K562 (cell line): ENCODE results near the gene TJP3. TPM values are rescaled to one million over a fixed set of nuclear protein-coding genes. Genes with fewer than 3 reads are reported as not detected.

Experiments used
- ATAC-seq: fragments of 200-7000 bp; cut with Tn5 transposase; 3 replicates; pipeline ENCODE4 v1.9.1; 2020; ENCODE audit warnings: moderate library complexity
- BruUV-seq: library from RNA; stranded (reverse); fragments of 400-500 nt; replicated peaks from 2 replicates; lab custom pipeline; 2021; lab: Mats Ljungman, UMichigan
- CTCF ChIA-PET: fragments of 300-600 bp; formaldehyde crosslinking; extraction: SDS; loops from one replicate; lab custom pipeline; 2021; ENCODE audit warnings: low intra/inter-chr PET ratio; lab: Yijun Ruan, JAX
- POLR2A ChIA-PET: fragments of 300-600, 350-650 bp; sonication (Branson Sonifier 250); formaldehyde crosslinking; extraction: SDS; loops from one replicate; lab custom pipeline; 2021; ENCODE audit warnings: antibody characterized with exemption, inconsistent platforms; lab: Yijun Ruan, JAX
- DNase-seq, 4 experiments: peaks; one replicate each; pipeline versions ENCODE4 v3.0.0 to v3.0.0-alpha.2; 2011 to 2018; ENCODE audit warnings: low spot score in 3 of 4, mixed read lengths in 3 of 4; ENCODE audit errors: extremely low read depth in 1 of 4
- FAIRE-seq: peaks from 2 replicates; lab custom pipeline; 2011; peaks lifted over from hg19 to GRCh38; lab: Jason Lieb, UNC
- H2AFZ ChIP-seq: 2 replicates; pipeline ENCODE4 v1.6.0; 2011; ENCODE audit warnings: low read depth, low read length, control low read depth, inconsistent platforms
- H3K27ac ChIP-seq: fragments of 200-600 bp; 3 replicates; pipeline ENCODE4 v1.8.0; 2011; ENCODE audit warnings: low read depth, mild to moderate bottlenecking, control low read depth, inconsistent platforms, low read length, moderate library complexity, mixed read lengths; ENCODE audit errors: extremely low read depth
- H3K27me3 ChIP-seq, 2 experiments: fragments of 300-600 bp in 1 of 2; 2 replicates in 1 of 2; 3 replicates in 1 of 2; pipeline versions ENCODE4 v1.6.0 to v1.8.0; 2011; ENCODE audit warnings: inconsistent platforms in 2 of 2, low read length in 2 of 2, mild to moderate bottlenecking in 1 of 2, mixed read lengths in 1 of 2, moderate library complexity in 1 of 2; ENCODE audit not compliant: control insufficient read depth in 2 of 2, insufficient read depth in 2 of 2
- H3K36me3 ChIP-seq: fragments of 300-600 bp; 3 replicates; pipeline ENCODE4 v1.8.0; 2011; ENCODE audit warnings: mild to moderate bottlenecking, low read length, inconsistent platforms; ENCODE audit not compliant: control insufficient read depth, insufficient read depth
- H3K4me1 ChIP-seq, 2 experiments: fragments of 200-600 bp in 1 of 2; replicated peaks in 1 of 2; 2 replicates in 1 of 2; 3 replicates in 1 of 2; pipeline versions ENCODE4 v1.5.1 to v1.8.0; 2011; ENCODE audit warnings: inconsistent platforms in 2 of 2, low read length in 2 of 2, mild to moderate bottlenecking in 1 of 2, mixed read lengths in 1 of 2, moderate library complexity in 1 of 2; ENCODE audit not compliant: control insufficient read depth in 2 of 2, insufficient read depth in 2 of 2
- H3K4me2 ChIP-seq: 2 replicates; pipeline ENCODE4 v1.6.1; 2011; ENCODE audit warnings: low read length, control low read depth, inconsistent platforms, mixed read lengths; ENCODE audit not compliant: insufficient read depth
- H3K4me3 ChIP-seq: fragments of 200-600 bp; sonication (generic), shearing (Covaris generic); 2 replicates; pipeline ENCODE4 v1.5.1; 2016; ENCODE audit warnings: control low read depth, inconsistent platforms
- H3K79me2 ChIP-seq: fragments of 200-600 bp; 3 replicates; pipeline ENCODE4 v1.8.0; 2011; ENCODE audit warnings: low read length, inconsistent platforms; ENCODE audit not compliant: control insufficient read depth, insufficient read depth
- H3K9ac ChIP-seq, 2 experiments: 2 replicates each; pipeline versions ENCODE4 v1.6.0 to v1.6.1; 2011; ENCODE audit warnings: low read depth in 2 of 2, low read length in 2 of 2, control low read depth in 1 of 2, inconsistent platforms in 1 of 2, mild to moderate bottlenecking in 1 of 2, mixed read lengths in 1 of 2; ENCODE audit not compliant: insufficient read depth in 1 of 2
- H3K9me1 ChIP-seq: one replicate; pipeline ENCODE4 v1.6.0; 2011; ENCODE audit warnings: inconsistent platforms, mild to moderate bottlenecking, low read length, moderate library complexity; ENCODE audit not compliant: control insufficient read depth, insufficient read depth
- H3K9me3 ChIP-seq: replicated peaks from 2 replicates; pipeline ENCODE4 v1.5.1; 2011; ENCODE audit warnings: low read depth, low read length, inconsistent platforms; ENCODE audit not compliant: control insufficient read depth, insufficient read depth
- H4K20me1 ChIP-seq: replicated peaks from 2 replicates; pipeline ENCODE4 v1.6.1; 2011; ENCODE audit warnings: low read length, inconsistent platforms, mixed read lengths; ENCODE audit not compliant: control insufficient read depth, insufficient read depth
- CBFA2T2 ChIP-seq: fragments of 450-650 bp; conservative IDR thresholded peaks from 2 replicates; pipeline ENCODE4 v1.6.1; 2017; ENCODE audit warnings: mild to moderate bottlenecking
- FOXM1 ChIP-seq, 2 experiments: fragments of 450-650 bp in 1 of 2; sonication (generic) in 1 of 2; formaldehyde crosslinking in 1 of 2; IDR thresholded peaks; 2 replicates each; pipeline versions ENCODE4 v1.6.1 to v1.9.0; 2017 to 2022; ENCODE audit warnings: low read depth in 2 of 2, mild to moderate bottlenecking in 2 of 2, missing genetic modification reagents in 1 of 2, moderate library complexity in 1 of 2
- GTF2A2 ChIP-seq: IDR thresholded peaks from 2 replicates; pipeline ENCODE4 v1.6.1; 2016; ENCODE audit warnings: mild to moderate bottlenecking, missing genetic modification characterization, missing compliant biosample characterization
- ZBTB7A ChIP-seq: IDR thresholded peaks from 2 replicates; pipeline ENCODE4 v1.6.1; 2011; ENCODE audit warnings: low read depth, mild to moderate bottlenecking, low read length, moderate library complexity, borderline replicate concordance; ENCODE audit not compliant: control insufficient read depth
- ZC3H8 ChIP-seq: fragments of 450-650 bp; IDR thresholded peaks from 2 replicates; pipeline ENCODE4 v1.6.1; 2017
- ZKSCAN8 ChIP-seq: fragments of 200-800 bp; sonication (Bioruptor generic); IDR thresholded peaks from 2 replicates; pipeline ENCODE4 v1.6.1; 2016; ENCODE audit warnings: missing genetic modification characterization, missing compliant biosample characterization
- WGBS: fragments of 100-300 bp; shearing (Covaris generic); methylation state at CpG from one replicate; pipeline ENCODE4 v1.1.6; 2016; ENCODE audit warnings: low coverage, mixed read lengths; ENCODE audit not compliant: insufficient coverage; ENCODE audit errors: missing lambda C conversion rate; 5-methylcytosine and 5-hydroxymethylcytosine counted together
- in situ Hi-C: fragments of 300-500 bp; cut with MboI; formaldehyde crosslinking; loops from 4 replicates; pipeline ENCODE4 v1.15.0; 2018; ENCODE audit warnings: inconsistent platforms, mixed read lengths
- intact Hi-C: fragments of 100-400 bp; cut with micrococcal nuclease; formaldehyde crosslinking; loops from 2 replicates; pipeline ENCODE4 v1.14.2; 2022
- polyA plus RNA-seq, 8 experiments: library from polyadenylated mRNA; depleted of rRNA in 4 of 8; stranded (reverse) in 5 of 8; unstranded in 3 of 8; fragments of >200 nt; fragmentation: Nextera tagmentation in 2 of 8; fragmentation: Illumina TruSeq in 1 of 8; extraction: Ambion mirVana in 2 of 8; extraction: Trizol in 1 of 8; gene quantifications; 2 replicates each; pipeline versions ENCODE4 v1.2.1 to v1.2.3, GENCODE V29; 2011 to 2014; ENCODE audit warnings: inconsistent platforms in 1 of 8, missing spikeins in 1 of 8
- total RNA-seq, 7 experiments: library from RNA; depleted of rRNA in 6 of 7; stranded (reverse); fragments of >200 nt in 6 of 7; fragmentation: Illumina TruSeq in 2 of 7; extraction: Trizol in 2 of 7; gene quantifications; 2 replicates each; pipeline versions ENCODE4 v1.2.1 to v1.2.3, GENCODE V29; 2011 to 2021; ENCODE audit warnings: low replicate concordance in 1 of 7
- TF ChIP-seq, protein P1 (sequence below): sonication (generic); formaldehyde crosslinking; IDR thresholded peaks from 2 replicates; pipeline ENCODE4 v1.9.0; 2022; ENCODE audit warnings: mild to moderate bottlenecking, missing genetic modification reagents
- TF ChIP-seq, protein P2 (sequence below): fragments of 250-450 bp; sonication (Bioruptor Pico); IDR thresholded peaks from 2 replicates; pipeline ENCODE4 v1.5.0; 2020; ENCODE audit warnings: mild to moderate bottlenecking, borderline replicate concordance

TJP3 gene
- total and polyA plus RNA-seq, 9 of the 15 experiments (the other 6 are each of a cell fraction or from before 2014, with no cell fraction given): 0.11 to 2.4 (median 0.57) TPM; not detected in 1

DNA sequence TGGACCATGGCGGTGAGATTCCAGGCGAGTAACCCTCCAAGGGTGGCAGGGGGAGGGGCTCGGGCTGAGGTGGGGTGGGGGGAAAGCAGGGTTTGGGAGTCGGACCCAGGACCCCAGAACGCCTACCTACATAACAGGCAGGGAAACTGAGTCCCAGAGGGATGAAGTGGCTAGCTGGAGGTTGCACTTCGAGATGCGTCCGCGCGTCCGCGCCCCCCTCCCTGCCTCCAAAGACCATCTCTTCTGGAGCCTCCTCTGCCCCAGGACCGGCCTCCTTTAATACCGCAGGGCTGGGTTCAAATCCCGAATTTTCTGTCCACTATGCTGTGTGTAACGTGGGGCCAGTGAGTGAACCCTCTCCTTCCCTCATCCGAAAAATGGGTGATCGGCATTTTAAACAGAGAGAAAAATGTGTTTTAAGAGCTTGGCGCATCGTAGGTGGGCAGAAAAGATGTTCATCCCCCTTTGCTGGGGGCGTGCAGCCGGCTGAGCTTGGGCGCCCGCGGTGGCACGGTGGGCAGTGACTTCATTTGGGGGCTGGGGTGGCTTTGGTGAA lies 13.8 kb downstream of the TJP3 start:
- Histone ChIP-seq H3K27me3 (no peaks in the 10 kb centered on the region), H3K4me1 (peaks cover 7 to 31% of the 10 kb centered on the region in 2 experiments; a peak in 3 of 5 replicates), H3K4me2 (peak overlapping the region; percentile 30), H3K36me3 (no peaks in the 10 kb centered on the region), H3K9me3 (no peaks in the 10 kb centered on the region), H3K9me1 (no peaks in the 10 kb centered on the region), H3K27ac (no peak overlapping the region)
- POLR2A ChIA-PET: interaction anchor here (0.6 kb wide), 1 partner anchor 1245 kb away, joined by 4 read pairs; no protein-coding TSS in a partner anchor
- intact Hi-C loops: loop anchor here (2.0 to 5.0 kb wide), 3 partner anchors 41 to 125 kb away; partner anchors contain the start of gene MRPL54
- peak in 1 of 4 experiments; percentile 3 for DNase-seq
- TF ChIP-seq CBFA2T2 (no peak), FOXM1 (IDR thresholded peaks at IDR 0.05; ENCODE audit: low read depth) (no peak), FOXM1 (CRISPR knock-in tag; IDR thresholded peaks at IDR 0.05; ENCODE audit: low read depth) (0 out of 2 replicates have a peak, but pooled peaks have one; percentile 10)
- TF ChIP-seq, all 486 proteins: peak for 1
- Histone ChIP-seq H3K9ac (peak overlapping the region in 1 of 2 experiments; percentile 43; a peak in 1 of 4 replicates), H3K79me2 (no peaks in the 10 kb centered on the region), H3K4me3 (0 out of 2 replicates have a peak overlapping the region, but pooled peaks have one; percentile 10), H4K20me1 (no peaks in the 10 kb centered on the region), H2AFZ (no peak overlapping the region)
- 12% methylated on average over 22 of the region's 26 CpGs for WGBS
- in situ Hi-C loops: no loop called here
- FAIRE-seq: no peak
- no peak for ATAC-seq
- no TSS peak for BruUV-seq
- CTCF ChIA-PET: no interaction called here

- Histone ChIP-seq H3K4me3 (no peak overlapping the region), H3K9me1 (no peaks in the 10 kb centered on the region), H3K9ac (peak overlapping the region in 1 of 2 experiments; percentile 76; a peak in 1 of 4 replicates), H3K9me3 (no peaks in the 10 kb centered on the region), H4K20me1 (no peaks in the 10 kb centered on the region), H3K27me3 (no peaks in the 10 kb centered on the region), H3K4me1 (peaks cover 7 to 31% of the 10 kb centered on the region in 2 experiments; a peak in 3 of 5 replicates), H2AFZ (no peak overlapping the region), H3K4me2 (no peak overlapping the region; the same call in 1 of the 2 replicates), H3K27ac (no peak overlapping the region), H3K79me2 (no peaks in the 10 kb centered on the region), H3K36me3 (no peaks in the 10 kb centered on the region)
- CTCF ChIA-PET: no interaction called here
- WGBS: 7% methylated on average over 16 of the region's 30 CpGs
- no peak for TF ChIP-seq GTF2A2
- TF ChIP-seq ZC3H8: no peak
- peak; percentile 93 for TF ChIP-seq ZKSCAN8 (CRISPR knock-in tag)
- TF ChIP-seq, protein P1, sequence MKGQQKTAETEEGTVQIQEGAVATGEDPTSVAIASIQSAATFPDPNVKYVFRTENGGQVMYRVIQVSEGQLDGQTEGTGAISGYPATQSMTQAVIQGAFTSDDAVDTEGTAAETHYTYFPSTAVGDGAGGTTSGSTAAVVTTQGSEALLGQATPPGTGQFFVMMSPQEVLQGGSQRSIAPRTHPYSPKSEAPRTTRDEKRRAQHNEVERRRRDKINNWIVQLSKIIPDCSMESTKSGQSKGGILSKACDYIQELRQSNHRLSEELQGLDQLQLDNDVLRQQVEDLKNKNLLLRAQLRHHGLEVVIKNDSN (CRISPR knock-in tag): peak; percentile 14; the same call in 1 of the 2 replicates
- TF ChIP-seq ZBTB7A: peak; percentile 31; the same call in 1 of the 2 replicates
- TF ChIP-seq, protein P2, sequence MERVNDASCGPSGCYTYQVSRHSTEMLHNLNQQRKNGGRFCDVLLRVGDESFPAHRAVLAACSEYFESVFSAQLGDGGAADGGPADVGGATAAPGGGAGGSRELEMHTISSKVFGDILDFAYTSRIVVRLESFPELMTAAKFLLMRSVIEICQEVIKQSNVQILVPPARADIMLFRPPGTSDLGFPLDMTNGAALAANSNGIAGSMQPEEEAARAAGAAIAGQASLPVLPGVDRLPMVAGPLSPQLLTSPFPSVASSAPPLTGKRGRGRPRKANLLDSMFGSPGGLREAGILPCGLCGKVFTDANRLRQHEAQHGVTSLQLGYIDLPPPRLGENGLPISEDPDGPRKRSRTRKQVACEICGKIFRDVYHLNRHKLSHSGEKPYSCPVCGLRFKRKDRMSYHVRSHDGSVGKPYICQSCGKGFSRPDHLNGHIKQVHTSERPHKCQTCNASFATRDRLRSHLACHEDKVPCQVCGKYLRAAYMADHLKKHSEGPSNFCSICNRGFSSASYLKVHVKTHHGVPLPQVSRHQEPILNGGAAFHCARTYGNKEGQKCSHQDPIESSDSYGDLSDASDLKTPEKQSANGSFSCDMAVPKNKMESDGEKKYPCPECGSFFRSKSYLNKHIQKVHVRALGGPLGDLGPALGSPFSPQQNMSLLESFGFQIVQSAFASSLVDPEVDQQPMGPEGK (CRISPR knock-in tag): no peak
- in situ Hi-C loops: no loop called here
- intact Hi-C loops: loop anchor here (5.0 kb wide), 2 partner anchors 100 to 125 kb away; no protein-coding TSS in a partner anchor
- ATAC-seq: 0 out of 3 replicates have a peak, but pooled peaks have one; percentile 20
- BruUV-seq: no TSS peak
- DNase-seq: peak in 2 of 4 experiments; percentile 44 to 48
- no peak for FAIRE-seq
- POLR2A ChIA-PET: no interaction called here
Measured at GRCh38 chr19:3722443-3723109, 14.4 kb downstream of the TJP3 start.
